HPDE6-E6E7 (cell line): ENCODE data around the gene ECSIT.
"Not testable (repeated sequence)": the region's sequence is repeated elsewhere in the genome, so short reads cannot be mapped to it uniquely, and the experiment has no call there.

Experiments used
- DNase-seq: peaks from one replicate; pipeline ENCODE4 v3.0.0; 2011; ENCODE audit warnings: missing footprints; ENCODE audit errors: extremely low spot score

ECSIT gene

DNA sequence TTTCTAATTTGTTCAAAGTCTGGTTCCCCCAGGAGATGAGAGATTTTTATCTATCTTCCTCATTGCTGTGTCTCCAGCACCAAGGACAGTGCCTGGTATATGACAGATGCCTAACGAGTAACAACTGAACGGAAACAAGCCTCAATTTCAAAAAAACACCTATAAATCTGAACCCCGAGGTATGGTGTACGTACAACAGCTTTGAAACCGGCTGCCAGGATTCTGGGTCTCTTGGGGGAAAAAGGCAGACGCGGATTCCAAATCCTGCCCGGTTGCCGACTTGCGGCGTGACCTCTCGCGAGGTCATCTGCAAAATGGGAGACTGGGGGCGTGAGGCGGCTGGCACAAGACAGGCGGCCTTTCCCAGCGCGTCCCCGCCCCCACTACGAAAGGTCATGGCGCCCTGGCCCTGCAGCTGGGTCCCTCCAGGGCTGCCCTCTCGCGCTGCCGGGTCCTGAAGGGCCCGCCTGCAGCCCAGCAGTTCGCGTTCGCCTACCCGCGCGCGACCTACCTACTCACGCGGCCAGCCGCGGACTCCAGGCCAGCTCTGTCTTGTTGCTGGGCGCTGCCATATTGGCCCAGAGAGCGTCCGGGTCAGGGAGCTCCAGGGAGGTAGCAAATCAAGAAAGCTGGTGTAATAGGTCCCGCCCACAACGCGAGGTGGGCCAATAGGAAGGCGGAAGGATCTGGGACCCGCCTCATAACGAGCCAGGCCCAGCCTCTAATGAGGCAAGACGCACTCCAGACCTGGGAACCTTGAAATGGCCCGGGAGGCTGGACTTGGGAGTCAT, at the start of gene ECSIT:
Gene ECSIT (minus strand): TSS at position 584 of the 791 bp plus-strand sequence. CDS start 9,964 bp downstream, outside the sequence.
- DNase-seq: peak; percentile 95

DNA sequence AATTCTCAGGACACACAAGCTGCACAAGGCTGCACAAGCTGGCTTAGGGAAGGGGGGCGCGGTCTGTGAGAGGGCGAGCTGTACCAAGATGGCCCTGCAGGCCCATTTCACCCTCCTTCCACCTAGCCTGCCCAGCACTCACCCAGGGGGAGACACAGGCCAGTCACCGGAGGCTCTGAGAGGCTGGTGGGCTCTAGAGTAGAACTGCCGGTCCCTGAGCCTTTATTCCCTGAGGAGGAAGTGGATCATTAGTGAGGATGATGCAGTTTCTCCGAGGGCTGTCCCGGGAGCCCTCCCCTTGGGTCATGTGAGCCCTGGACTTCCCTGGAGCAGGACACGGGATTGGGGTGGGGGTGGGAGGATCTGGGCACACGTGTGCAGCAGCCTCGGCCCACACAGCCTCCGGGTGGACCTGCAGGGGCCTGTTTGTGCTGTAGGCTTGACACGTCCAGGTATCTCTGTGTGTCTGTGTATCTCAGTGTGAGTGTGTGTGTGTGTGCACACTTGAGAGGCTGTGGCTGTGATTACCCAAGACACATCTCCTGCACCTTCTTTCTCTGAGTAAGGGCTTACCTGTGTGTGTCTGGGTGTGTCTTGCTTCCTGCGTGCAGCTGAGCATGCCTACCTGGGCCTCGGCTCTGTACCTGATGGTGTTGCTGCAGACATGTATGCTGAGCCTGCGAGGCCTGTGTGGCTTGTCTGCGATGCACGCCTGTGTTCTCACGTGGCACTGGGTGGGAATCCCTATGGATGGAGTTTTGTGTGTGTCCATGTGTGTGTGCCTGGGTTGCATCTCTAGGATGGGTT, 48.7 kb upstream of the ECSIT start, which contains the start of gene ACP5:
Gene ACP5 (minus strand): TSS at position 195 of the 807 bp plus-strand sequence. CDS start 328 bp downstream, outside the sequence.
- no peak for DNase-seq

DNA sequence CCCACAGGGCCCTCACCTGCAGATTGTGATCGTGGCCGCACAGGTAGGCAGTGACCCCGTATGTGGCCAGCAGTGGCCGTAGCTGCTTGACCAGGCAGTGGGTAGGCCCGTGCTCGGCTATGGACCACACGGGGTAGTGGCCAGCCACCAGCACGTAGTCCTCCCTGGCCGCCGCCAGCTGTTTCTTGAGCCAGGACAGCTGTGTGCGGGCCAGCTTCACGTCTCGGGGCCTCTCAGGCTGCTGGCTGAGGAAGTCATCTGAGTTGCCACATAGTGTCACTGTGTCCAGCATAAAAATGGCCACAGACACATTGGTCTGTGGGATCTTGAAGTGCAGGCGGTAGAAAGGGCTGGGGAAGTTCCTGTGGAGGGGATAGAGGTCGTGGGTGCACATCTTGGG, 47.3 kb upstream of the ECSIT start:
- no peak for DNase-seq

GRCh38 chr19:11574689-11575088, 45.8 kb upstream of the ECSIT start:
- no peak for DNase-seq

DNA sequence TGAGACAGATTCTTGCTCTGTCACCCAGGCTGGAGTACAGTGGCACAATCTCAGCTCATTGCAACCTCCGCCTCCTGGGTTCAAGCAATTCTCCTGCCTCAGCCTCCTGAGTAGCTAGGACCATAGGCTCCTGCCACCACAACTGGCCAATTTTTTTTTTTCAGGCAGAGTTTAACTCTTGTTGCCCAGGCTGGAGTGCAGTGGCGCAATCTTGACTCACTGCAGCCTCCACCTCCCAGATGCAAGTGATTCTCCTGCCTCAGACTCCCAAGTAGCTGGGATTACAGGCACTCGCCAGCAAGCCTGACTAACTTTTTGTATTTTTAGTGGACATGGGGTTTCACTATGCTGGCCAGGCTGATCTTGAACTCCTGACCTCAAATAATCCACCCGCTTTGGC, 44.8 kb upstream of the ECSIT start:
- DNase-seq: not testable (repeated sequence)

DNA sequence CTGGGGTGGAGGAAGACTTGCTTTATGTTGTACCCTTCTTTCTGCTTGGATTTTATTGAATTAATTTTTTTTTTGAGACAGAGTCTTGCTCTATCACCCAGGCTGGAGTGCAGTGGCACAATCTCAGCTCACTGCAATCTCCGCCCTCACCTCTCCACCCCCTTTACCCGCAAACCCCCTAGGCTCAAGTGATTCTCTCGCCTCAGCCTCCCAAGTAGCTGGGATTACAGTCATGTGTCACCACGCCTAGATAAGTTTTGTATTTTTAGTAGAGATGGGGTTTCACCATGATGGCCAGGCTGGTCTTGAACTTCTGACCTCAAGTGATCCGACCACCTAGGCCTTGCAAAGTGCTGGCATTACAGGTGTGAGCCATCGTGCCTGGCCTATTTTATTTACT, 44.4 kb upstream of the ECSIT start:
- not testable (repeated sequence) for DNase-seq

DNA sequence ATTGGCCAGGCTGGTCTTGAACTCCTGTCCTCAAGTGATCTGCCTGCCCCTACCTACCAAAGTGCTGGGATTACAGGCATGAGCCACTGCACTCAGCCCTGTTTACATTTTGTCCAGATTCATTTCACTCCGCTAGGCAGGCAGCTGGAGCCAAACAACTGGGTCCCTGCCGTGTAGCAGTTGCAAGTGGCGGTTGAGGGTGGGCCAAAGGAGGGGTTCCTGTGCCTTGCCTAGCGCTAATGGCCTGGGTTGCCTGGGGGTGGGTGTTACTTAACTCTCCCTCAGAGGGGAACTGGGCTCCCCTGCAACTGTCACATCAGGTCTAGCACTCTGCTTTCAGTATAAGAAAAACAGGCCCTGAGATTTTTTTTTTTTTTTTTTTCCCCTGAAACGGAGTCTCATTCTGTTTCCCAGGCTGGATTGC, 41.1 kb upstream of the ECSIT start:
- no peak for DNase-seq

DNA sequence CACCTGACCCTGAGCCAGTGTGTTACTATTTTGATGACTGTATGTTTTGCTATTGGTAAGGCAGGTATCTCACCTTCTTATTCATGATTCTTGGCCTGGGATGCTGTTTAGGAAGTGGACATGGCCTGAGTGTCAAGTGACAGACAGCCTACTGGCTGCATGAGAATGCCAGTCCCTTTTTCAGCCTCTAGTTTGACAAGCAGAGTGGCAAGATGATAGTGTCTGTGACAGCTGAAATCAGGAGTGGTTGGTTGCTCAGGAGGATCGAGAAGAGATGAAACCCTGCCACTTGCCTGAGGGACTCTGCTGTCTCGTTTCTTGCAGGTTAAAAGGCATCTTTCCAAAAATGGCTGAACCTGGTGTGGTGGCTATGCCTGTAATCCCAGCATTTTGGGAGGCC, 37.2 kb upstream of the ECSIT start:
- DNase-seq: no peak

DNA sequence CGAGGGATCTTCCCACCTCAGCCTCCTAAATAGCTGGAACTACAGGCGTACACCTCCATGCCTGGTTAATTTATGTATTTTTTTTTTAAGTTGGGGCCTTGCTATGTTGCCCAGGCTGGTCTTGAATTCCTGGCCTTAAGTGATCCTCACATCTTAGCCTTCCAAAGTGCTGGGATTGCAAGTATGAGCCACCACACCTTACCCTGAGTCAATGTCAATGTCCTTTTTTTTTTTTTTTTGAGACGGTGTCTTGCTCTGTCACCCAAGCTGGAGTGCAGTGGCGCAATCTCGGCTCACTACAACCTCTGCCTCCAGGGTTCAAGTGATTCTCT, 36.7 kb upstream of the ECSIT start:
- DNase-seq: not testable (repeated sequence)

- DNase-seq: not testable (repeated sequence)
Measured at GRCh38 chr19:11564082-11564807, 35.3 kb upstream of the ECSIT start.

DNA sequence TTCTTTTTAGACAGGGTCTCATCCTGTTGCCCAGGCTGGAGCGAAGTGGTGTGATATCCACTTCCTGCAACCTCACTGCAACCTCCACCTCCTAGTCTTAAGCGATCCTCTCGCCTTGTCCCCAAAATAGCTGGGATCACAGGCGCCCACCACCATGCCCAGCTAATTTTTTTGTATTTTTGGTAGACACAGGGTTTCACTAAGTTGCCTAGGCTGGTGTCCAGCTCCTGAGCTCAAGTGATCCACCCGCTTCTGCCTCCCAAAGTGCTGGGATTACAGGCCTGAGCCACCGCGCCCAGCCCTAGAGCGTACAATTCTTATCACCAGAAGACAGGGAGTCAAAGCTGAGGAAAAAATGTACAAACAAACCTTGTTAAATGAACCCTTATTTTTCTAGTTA, 34.6 kb upstream of the ECSIT start:
- no peak for DNase-seq

DNA sequence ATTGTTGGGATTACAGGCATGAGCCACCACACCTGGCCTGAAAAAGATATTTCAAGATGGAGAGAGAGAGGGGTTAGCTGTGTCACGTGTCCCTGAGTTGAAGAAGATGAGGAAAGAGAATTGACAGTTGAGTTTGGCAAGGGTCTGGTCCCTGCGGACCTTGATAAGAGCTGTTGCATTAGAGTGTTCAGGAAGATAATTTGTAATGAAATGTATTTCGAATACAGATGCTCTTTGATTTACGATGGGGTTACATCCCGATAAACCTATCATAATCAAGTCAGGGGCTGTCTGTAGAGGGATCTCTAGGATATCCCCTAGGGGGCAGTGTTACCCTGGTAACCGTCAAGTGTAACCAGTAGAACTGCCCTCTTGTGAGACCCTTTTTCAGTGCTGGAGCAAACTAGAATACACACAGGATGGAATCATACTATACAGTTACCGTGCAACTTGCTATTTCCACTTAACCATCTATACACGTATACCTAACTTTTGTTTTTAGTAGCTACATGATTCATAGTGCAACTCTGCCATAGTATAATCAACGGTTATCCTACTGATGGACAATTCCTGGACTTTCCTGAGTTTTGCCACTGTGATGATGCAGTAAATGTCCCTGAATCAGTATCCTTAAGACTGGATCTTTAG, 31.6 kb upstream of the ECSIT start:
- DNase-seq: peak; percentile 48

DNA sequence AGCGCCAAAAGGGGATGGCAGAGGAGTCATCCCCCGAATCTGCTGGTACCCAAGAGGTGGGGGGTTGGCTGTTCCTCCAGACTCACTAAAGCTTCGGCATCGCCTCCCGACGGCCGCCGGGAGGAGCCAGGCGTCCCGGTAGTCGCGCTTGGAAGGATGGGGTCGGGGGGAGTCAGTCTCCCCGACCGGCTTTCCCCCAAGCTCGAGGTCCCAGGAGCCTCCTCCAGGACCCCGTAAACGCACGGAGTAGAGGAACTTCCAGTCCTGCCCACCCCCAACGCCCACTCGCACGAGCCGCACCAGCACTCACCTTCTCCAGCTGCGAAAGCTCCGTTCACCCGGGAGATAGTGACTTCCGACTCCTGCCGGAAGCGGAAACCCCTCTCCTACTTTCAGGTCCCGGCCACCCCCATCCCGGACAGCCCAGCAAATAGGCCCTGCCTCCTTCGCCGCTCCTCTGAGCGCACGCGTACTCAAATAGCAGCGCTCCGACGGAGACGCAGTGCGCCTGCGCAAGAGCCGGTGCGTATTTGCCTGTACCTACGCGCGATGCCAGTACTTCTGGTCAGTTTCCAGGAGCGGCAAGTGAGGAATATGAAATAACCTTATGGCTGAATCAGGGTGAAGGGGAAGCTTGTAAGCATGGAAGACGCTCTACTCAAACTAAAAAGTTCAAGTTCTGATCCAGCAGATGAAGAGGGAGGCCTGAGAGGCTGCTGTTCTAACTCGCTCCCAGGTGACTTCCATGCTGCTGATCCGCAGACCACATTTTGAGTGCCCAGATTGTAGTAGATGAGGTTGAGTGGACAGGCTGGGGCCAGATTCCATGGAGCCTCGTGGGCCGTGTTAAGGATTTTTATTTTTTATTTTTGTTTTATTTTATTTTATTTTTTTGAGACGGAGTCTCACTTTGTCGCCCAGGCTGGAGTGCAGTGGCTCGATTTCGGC, 30.2 kb upstream of the ECSIT start, which contains the start of gene ELOF1:
Gene ELOF1 (minus strand): TSS at position 350 of the 948 bp plus-strand sequence. CDS start 4,883 bp downstream, outside the sequence.
- DNase-seq: peak; percentile 99

GRCh38 chr19:11556634-11557420, 27.9 kb upstream of the ECSIT start:
- DNase-seq: no peak

- DNase-seq: no peak
Measured at GRCh38 chr19:11555246-11555645, 26.3 kb upstream of the ECSIT start.

DNA sequence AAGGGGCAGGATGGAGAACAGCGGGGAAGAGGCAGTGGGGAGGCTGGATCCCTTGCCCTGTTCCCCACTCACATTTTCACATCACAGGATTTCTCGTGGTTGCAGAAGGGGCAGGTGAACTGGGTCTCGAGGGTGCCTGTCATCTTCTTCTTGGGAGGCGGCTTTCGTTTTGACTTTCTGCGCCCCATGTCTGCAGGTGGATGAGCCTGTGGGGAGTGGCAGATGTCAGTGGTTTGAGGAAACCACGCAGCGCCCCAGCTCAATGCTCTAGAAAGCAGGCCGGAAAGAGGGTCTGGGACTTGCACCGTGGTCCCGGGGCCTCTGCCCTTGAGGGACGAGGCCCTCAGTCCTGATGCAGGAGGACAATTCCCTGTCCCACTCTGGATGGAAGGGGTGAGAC, 25.2 kb upstream of the ECSIT start:
- no peak for DNase-seq

GRCh38 chr19:11552666-11553372, 23.9 kb upstream of the ECSIT start:
- DNase-seq: no peak

DNA sequence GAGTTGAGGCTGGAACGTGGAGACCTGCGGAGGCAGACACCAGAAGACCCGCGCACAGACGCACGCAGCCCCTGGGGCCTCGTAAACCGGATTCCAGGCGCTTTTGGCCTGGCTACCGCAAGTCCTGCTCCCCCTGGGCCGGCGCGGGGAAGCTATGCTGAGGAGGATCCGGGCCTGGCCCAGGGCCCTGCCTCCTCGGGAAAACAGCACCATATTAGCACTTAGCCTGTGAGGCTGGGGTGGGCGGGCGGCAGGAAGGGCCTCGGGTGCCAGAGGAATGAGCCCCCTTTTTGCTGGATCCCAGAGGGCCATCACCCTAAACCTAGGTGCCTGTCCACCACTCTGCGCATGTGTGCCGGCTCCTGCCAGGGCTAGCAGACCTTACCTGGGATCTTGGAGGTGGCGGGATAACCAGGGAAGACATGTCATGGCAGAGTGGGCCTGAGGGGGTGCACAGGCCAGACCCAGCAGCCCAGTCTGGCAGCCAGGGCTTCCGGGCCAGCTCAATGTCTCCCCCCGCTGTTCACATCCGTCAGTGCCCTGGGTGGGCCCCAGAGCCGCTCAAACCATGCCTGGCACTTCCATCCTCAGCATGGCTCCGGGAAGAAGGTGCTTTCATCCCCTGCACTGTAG, 22.8 kb upstream of the ECSIT start:
- no peak for DNase-seq
